Neuronal stem cell (in vitro differentiated cells): ENCODE results near the gene RBP5.

ENCODE experiments used
- DNase-seq: peaks from one replicate; pipeline ENCODE4 v3.0.0-alpha.2; 2013; ENCODE audit warnings: low spot score
- H2AFZ ChIP-seq: one replicate; pipeline ENCODE4 v1.6.1; 2013; ENCODE audit warnings: mild to moderate bottlenecking, low read length, inconsistent platforms
- H2AK5ac ChIP-seq: 2 replicates; pipeline ENCODE4 v1.6.1; 2013; ENCODE audit warnings: low read depth, mild to moderate bottlenecking, inconsistent platforms, low read length, moderate library complexity, mixed read lengths
- H2BK120ac ChIP-seq: 2 replicates; pipeline ENCODE4 v1.6.1; 2013; ENCODE audit warnings: low read depth, mild to moderate bottlenecking, inconsistent platforms, low read length, moderate library complexity, mixed read lengths
- H2BK12ac ChIP-seq: one replicate; pipeline ENCODE4 v1.6.1; 2013; ENCODE audit warnings: low read length, inconsistent platforms
- H2BK15ac ChIP-seq: 2 replicates; pipeline ENCODE4 v1.6.1; 2013; ENCODE audit warnings: mild to moderate bottlenecking, low read length, inconsistent platforms, mixed read lengths
- H2BK5ac ChIP-seq: one replicate; pipeline ENCODE4 v1.6.1; 2013; ENCODE audit warnings: inconsistent platforms, mild to moderate bottlenecking, low read length, moderate library complexity
- H3K14ac ChIP-seq: one replicate; pipeline ENCODE4 v1.6.1; 2013; ENCODE audit warnings: low read length, inconsistent platforms
- H3K18ac ChIP-seq: 2 replicates; pipeline ENCODE4 v1.6.1; 2013; ENCODE audit warnings: low read length, inconsistent platforms
- H3K23ac ChIP-seq: 2 replicates; pipeline ENCODE4 v1.6.1; 2013; ENCODE audit warnings: low read depth, mild to moderate bottlenecking, mixed read lengths, low read length, inconsistent platforms; ENCODE audit not compliant: poor library complexity
- H3K27ac ChIP-seq: replicated peaks from 3 replicates; pipeline ENCODE4 v1.5.1; 2013; ENCODE audit warnings: low read length, inconsistent platforms
- H3K27me3 ChIP-seq, 3 experiments: 2 replicates each; pipeline ENCODE4 v1.6.1; 2013; ENCODE audit warnings: low read length in 3 of 3, mild to moderate bottlenecking in 2 of 3, inconsistent platforms in 1 of 3, low read depth in 1 of 3, mixed read lengths in 1 of 3, moderate library complexity in 1 of 3; ENCODE audit not compliant: control insufficient read depth in 3 of 3, insufficient read depth in 3 of 3
- H3K36me3 ChIP-seq, 2 donors: replicated peaks in 1 of 2; 2 replicates each; pipeline ENCODE4 v1.6.1; 2013; ENCODE audit warnings: low read length in 2 of 2; ENCODE audit not compliant: control insufficient read depth in 2 of 2, insufficient read depth in 2 of 2
- H3K4ac ChIP-seq: 2 replicates; pipeline ENCODE4 v1.6.1; 2013; ENCODE audit warnings: inconsistent platforms, mild to moderate bottlenecking, low read length, moderate library complexity
- H3K4me1 ChIP-seq, 2 donors: 1 replicate in 1 of 2; 2 replicates in 1 of 2; pipeline ENCODE4 v1.6.1; 2013; ENCODE audit warnings: low read length in 2 of 2, low read depth in 1 of 2; ENCODE audit not compliant: control insufficient read depth in 2 of 2, insufficient read depth in 1 of 2
- H3K4me2 ChIP-seq: one replicate; pipeline ENCODE4 v1.6.1; 2013; ENCODE audit warnings: mild to moderate bottlenecking, low read length, inconsistent platforms; ENCODE audit not compliant: insufficient read depth, poor library complexity, severe bottlenecking
- H3K4me3 ChIP-seq, 2 donors: 2 replicates each; pipeline ENCODE4 v1.5.1; 2013; ENCODE audit warnings: low read length in 2 of 2, mild to moderate bottlenecking in 2 of 2, inconsistent platforms in 1 of 2, moderate library complexity in 1 of 2
- H3K79me1 ChIP-seq: one replicate; pipeline ENCODE4 v1.6.1; 2013; ENCODE audit warnings: low read depth, mild to moderate bottlenecking, inconsistent platforms, low read length, moderate library complexity
- H3K9ac ChIP-seq: one replicate; pipeline ENCODE4 v1.6.1; 2013; ENCODE audit warnings: mild to moderate bottlenecking, low read depth, low read length, inconsistent platforms; ENCODE audit not compliant: poor library complexity
- H3K9me3 ChIP-seq, 2 donors: replicated peaks in 1 of 2; 2 replicates each; pipeline versions ENCODE3 to v1.6.1; 2013; ENCODE audit warnings: low read length in 2 of 2, mild to moderate bottlenecking in 2 of 2, inconsistent platforms in 1 of 2, low read depth in 1 of 2, mixed read lengths in 1 of 2, moderate library complexity in 1 of 2; ENCODE audit not compliant: control insufficient read depth in 2 of 2, insufficient read depth in 1 of 2
- H4K8ac ChIP-seq: one replicate; pipeline ENCODE4 v1.6.1; 2013; ENCODE audit warnings: low read depth, mild to moderate bottlenecking, inconsistent platforms, low read length, moderate library complexity
- H4K91ac ChIP-seq: one replicate; pipeline ENCODE4 v1.6.1; 2013; ENCODE audit warnings: low read length, low read depth, mild to moderate bottlenecking, inconsistent platforms; ENCODE audit not compliant: poor library complexity
- WGBS, 2 donors: extraction: QIAGEN DNeasy Blood & Tissue Kit; methylation state at CpG; one replicate each; pipeline ENCODE4 v1.1.7; 2013; ENCODE audit warnings: missing lambda C conversion rate in 2 of 2, mixed read lengths in 1 of 2; ENCODE audit not compliant: insufficient read length in 2 of 2, insufficient replicate concordance in 1 of 2; ENCODE audit errors: extremely low coverage in 2 of 2; 5-methylcytosine and 5-hydroxymethylcytosine counted together

RBP5 gene

DNA sequence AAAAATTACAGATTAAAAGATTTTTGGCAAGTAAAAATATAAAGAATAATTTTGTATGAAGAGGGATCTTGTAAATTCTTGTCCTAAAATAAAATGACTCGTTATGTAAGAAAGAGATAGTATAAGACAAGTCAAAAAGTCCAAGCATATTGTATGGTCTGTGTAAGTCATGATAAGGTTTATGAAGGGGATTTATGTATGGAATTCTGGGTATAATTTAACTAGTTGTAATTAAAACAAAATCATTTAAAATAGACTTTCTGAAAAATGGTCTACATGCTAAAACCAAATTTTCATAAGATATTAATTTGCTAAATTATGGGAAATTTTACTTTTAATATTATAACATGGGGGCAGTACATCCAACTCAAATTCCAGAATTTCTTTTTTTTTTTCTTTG lies 43.2 kb upstream of the RBP5 start:
- Histone ChIP-seq H3K9ac (no peak overlapping the region), H3K4ac (no peak overlapping the region), H2BK15ac (no peak overlapping the region), H2BK5ac (no peak overlapping the region), H3K36me3 (no peaks in the 10 kb centered on the region), H3K4me3 (no peak overlapping the region), H3K27ac (no peak overlapping the region), H3K27me3 (no peaks in the 10 kb centered on the region), H4K91ac (no peak overlapping the region), H3K4me2 (no peak overlapping the region), H3K9me3 (peaks cover 19 to 35% of the 10 kb centered on the region in 2 donors), H2BK12ac (no peak overlapping the region), H2AFZ (no peak overlapping the region), H2BK120ac (no peak overlapping the region), H3K79me1 (no peaks in the 10 kb centered on the region), H3K14ac (no peak overlapping the region), H3K18ac (no peak overlapping the region), H2AK5ac (no peak overlapping the region), H3K4me1 (no peaks in the 10 kb centered on the region), H4K8ac (no peak overlapping the region), H3K23ac (no peak overlapping the region)
- no CpG with 5 or more reads among the region's 1 CpG for WGBS, 2 donors
- DNase-seq: no peak

DNA sequence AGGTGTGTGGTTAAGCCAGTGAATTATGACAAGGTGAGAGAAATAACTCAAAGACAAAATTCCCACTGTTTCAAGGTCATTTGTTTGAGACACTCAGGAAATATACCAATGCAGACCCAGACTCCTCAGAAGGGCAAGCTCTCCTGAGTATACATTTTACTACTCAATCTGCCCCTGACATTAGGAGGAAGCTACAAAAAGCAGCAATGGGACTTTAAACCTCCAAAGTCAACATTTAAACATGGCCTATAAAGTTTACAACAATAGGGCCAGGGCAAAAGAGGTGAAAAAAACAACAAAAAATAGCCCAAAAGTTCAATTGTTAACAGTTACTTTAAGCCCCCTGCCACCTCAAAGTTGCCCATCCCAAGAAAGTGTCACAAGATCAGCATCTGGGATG lies 41.3 kb upstream of the RBP5 start:
- Histone ChIP-seq H2BK12ac (no peak overlapping the region), H3K79me1 (no peaks in the 10 kb centered on the region), H3K27ac (no peak overlapping the region), H3K4ac (no peak overlapping the region), H3K14ac (no peak overlapping the region), H3K9ac (no peak overlapping the region), H3K23ac (no peak overlapping the region), H2BK120ac (no peak overlapping the region), H3K4me3 (no peak overlapping the region), H3K4me2 (no peak overlapping the region), H4K8ac (no peak overlapping the region), H4K91ac (no peak overlapping the region), H3K18ac (no peak overlapping the region), H2AFZ (no peak overlapping the region), H3K9me3 (peaks cover 26 to 36% of the 10 kb centered on the region in 2 donors), H3K36me3 (no peaks in the 10 kb centered on the region), H2BK15ac (no peak overlapping the region), H2BK5ac (no peak overlapping the region), H3K27me3 (no peaks in the 10 kb centered on the region), H3K4me1 (no peaks in the 10 kb centered on the region), H2AK5ac (no peak overlapping the region)
- no peak for DNase-seq

DNA sequence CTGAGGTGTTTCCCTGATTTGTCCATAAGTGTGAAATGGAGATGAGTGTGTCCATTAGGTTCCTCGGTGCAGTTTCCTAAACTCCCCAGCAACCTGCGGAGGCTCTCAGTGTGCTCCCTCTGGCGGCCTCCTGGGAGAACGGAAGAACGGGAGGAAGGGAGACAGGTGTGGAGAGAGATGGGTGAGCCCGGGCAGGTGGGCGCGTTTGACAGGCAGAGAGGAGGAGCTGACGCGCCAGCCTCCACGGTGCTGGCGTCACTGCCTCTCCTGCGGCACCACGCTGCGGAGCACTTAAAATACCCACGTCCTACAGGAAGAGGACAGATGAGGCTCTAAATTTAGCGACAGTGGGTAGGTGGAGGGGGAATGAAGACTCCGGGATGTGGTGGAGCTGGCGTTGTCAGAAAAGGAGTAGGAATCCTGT lies 34.0 kb upstream of the RBP5 start:
- no peak overlapping the region for H2BK12ac ChIP-seq
- H3K27me3 ChIP-seq: peaks cover 0 to 20% (median 0%) of the 10 kb centered on the region in 3 experiments
- H3K36me3 ChIP-seq: peaks cover 0 to under 1% of the 10 kb centered on the region in 2 donors
- H3K4me3 ChIP-seq: no peak overlapping the region
- no peak overlapping the region for H3K14ac ChIP-seq
- no peak overlapping the region for H2AFZ ChIP-seq
- H3K9ac ChIP-seq: peak overlapping the region; percentile 56
- H4K91ac ChIP-seq: no peak overlapping the region
- no CpG with 5 or more reads among the region's 19 CpGs for WGBS, 2 donors
- H4K8ac ChIP-seq: no peak overlapping the region
- DNase-seq: no peak
- no peak overlapping the region for H3K4ac ChIP-seq
- no peak overlapping the region for H2AK5ac ChIP-seq
- H2BK15ac ChIP-seq: no peak overlapping the region
- H3K23ac ChIP-seq: no peak overlapping the region
- no peaks in the 10 kb centered on the region for H3K4me1 ChIP-seq
- H3K79me1 ChIP-seq: no peaks in the 10 kb centered on the region
- no peak overlapping the region for H3K18ac ChIP-seq
- no peak overlapping the region for H3K27ac ChIP-seq
- no peak overlapping the region for H2BK5ac ChIP-seq
- no peak overlapping the region for H2BK120ac ChIP-seq
- no peak overlapping the region for H3K4me2 ChIP-seq
- peaks cover 6 to 10% of the 10 kb centered on the region in 2 donors for H3K9me3 ChIP-seq

DNA sequence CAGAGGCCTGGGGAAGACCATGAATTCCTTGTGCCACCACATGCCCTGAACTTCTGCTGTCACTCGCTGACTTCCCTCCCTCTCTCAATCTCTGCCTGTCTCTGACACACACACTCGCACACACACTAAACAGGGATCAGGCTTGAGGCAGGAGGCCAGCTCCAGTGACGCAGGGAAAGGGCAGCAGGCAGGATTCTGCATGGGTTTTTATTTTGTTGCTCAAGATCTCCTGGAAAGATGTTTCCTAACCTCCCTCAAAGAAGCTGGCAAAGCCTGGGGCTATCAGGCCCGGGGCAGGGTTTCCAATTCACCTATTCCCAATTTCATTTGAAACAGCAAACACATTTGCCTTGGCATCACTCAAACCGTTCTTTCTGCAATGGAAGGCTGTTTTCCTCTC lies 33.1 kb upstream of the RBP5 start:
- Histone ChIP-seq H2BK12ac (no peak overlapping the region), H3K36me3 (peaks cover 0 to 3% of the 10 kb centered on the region in 2 donors), H3K9ac (no peak overlapping the region), H3K4ac (no peak overlapping the region), H3K4me3 (no peak overlapping the region), H3K79me1 (no peaks in the 10 kb centered on the region), H3K14ac (no peak overlapping the region), H4K8ac (no peak overlapping the region), H3K4me2 (no peak overlapping the region), H2BK120ac (no peak overlapping the region), H2BK5ac (no peak overlapping the region), H3K18ac (no peak overlapping the region), H2BK15ac (no peak overlapping the region), H3K27me3 (peaks cover 0 to 20% (median 0%) of the 10 kb centered on the region in 3 experiments), H4K91ac (no peak overlapping the region), H2AFZ (no peak overlapping the region), H3K9me3 (peaks cover 5 to 10% of the 10 kb centered on the region in 2 donors), H3K27ac (no peak overlapping the region), H2AK5ac (no peak overlapping the region), H3K23ac (no peak overlapping the region), H3K4me1 (no peaks in the 10 kb centered on the region)
- no peak for DNase-seq
- no CpG with 5 or more reads among the region's 5 CpGs for WGBS, 2 donors
